ENCODE measurements around the gene MYB.
"Not testable (repeated sequence)": the region's sequence is repeated elsewhere in the genome, so short reads cannot be mapped to it uniquely, and the experiment has no call there.

The MYB gene

GRCh38 chr6:135180542-135181332 is at the start of gene MYB:
Gene MYB, plus strand, starts transcription at chr6:135181308. Its CDS starts 206 bp downstream, at chr6:135181514.
- peak; percentile 90 for DNase-seq (ENCODE audit: low spot score)

GRCh38 chr6:135132776-135133175 is 48.3 kb upstream of the MYB start:
- no peak for DNase-seq (ENCODE audit: low spot score)

- DNase-seq (ENCODE audit: low spot score) = no peak
Observed at GRCh38 chr6:135135835-135136234, 45.3 kb upstream of the MYB start.

- DNase-seq (ENCODE audit: low spot score) = no peak
Observed at GRCh38 chr6:135137826-135138225, 43.3 kb upstream of the MYB start.

GRCh38 chr6:135141182-135141581 is 39.9 kb upstream of the MYB start:
- DNase-seq (ENCODE audit: low spot score) = no peak

GRCh38 chr6:135141728-135142127 is 39.4 kb upstream of the MYB start:
- DNase-seq (ENCODE audit: low spot score) = no peak

- not testable (repeated sequence) for DNase-seq (ENCODE audit: low spot score)
Observed at GRCh38 chr6:135142232-135142631, 38.9 kb upstream of the MYB start.

GRCh38 chr6:135144673-135145062 is 36.4 kb upstream of the MYB start:
- no peak for DNase-seq (ENCODE audit: low spot score)

- peak; percentile 25 for DNase-seq (ENCODE audit: low spot score)
Observed at GRCh38 chr6:135145063-135145800, 35.9 kb upstream of the MYB start.

- DNase-seq (ENCODE audit: low spot score) = no peak
Observed at GRCh38 chr6:135146162-135146934, 34.8 kb upstream of the MYB start.

- no peak for DNase-seq (ENCODE audit: low spot score)
Observed at GRCh38 chr6:135147637-135148592, 33.2 kb upstream of the MYB start.

GRCh38 chr6:135148889-135149288 is 32.2 kb upstream of the MYB start:
- no peak for DNase-seq (ENCODE audit: low spot score)

- DNase-seq (ENCODE audit: low spot score) = no peak
Observed at GRCh38 chr6:135149376-135149775, 31.7 kb upstream of the MYB start.

GRCh38 chr6:135150481-135150880 is 30.6 kb upstream of the MYB start:
- DNase-seq (ENCODE audit: low spot score) = not testable (repeated sequence)

- not testable (repeated sequence) for DNase-seq (ENCODE audit: low spot score)
Observed at GRCh38 chr6:135154125-135154524, 27.0 kb upstream of the MYB start.

GRCh38 chr6:135158397-135158796 is 22.7 kb upstream of the MYB start:
- DNase-seq (ENCODE audit: low spot score) = no peak

- no peak for DNase-seq (ENCODE audit: low spot score)
Observed at GRCh38 chr6:135159531-135159930, 21.6 kb upstream of the MYB start.

GRCh38 chr6:135161411-135162395 is 19.4 kb upstream of the MYB start:
- DNase-seq (ENCODE audit: low spot score) = no peak

- peak; percentile 36 for DNase-seq (ENCODE audit: low spot score)
Observed at GRCh38 chr6:135162678-135163439, 18.2 kb upstream of the MYB start.

- DNase-seq (ENCODE audit: low spot score) = no peak
Observed at GRCh38 chr6:135163440-135163738, 17.7 kb upstream of the MYB start.
